NCI-H82 treated with DMSO at 0.1 percent for 48 hours (cell line): ENCODE results near the gene GLDN.
A peak's percentile ranks its signal among the peaks of the same experiment; 100 is the strongest.

Experiments used
- DNase-seq: peaks from one replicate; lab custom pipeline; 2025; ENCODE audit not compliant: unreplicated experiment; lab: John Stamatoyannopoulos, UW

Gene GLDN

GRCh38 chr15:51356147-51356546 is 14.7 kb downstream of the GLDN start:
- DNase-seq: no peak

- no peak for DNase-seq
Observed at GRCh38 chr15:51356983-51357382, 15.5 kb downstream of the GLDN start.

DNA sequence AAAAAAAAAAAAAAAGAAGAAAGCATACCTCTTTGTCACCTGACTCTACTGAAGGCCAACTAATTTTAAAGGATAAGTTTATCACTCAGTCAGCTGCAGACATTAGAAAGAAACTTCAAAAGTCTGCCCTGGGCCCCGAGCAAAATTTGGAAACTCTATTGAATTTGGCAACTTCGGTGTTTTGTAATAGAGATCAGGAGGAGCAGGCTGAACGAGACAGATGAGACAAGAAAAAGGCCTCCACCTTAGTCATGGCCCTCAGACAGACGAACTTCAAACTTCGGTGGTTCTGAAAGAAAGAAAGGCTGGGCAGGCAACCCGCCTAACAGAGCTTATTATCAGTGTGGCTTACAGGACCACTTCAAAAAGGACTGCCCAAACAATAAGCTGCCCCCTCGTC is 18.5 kb downstream of the GLDN start:
- DNase-seq: no peak

DNA sequence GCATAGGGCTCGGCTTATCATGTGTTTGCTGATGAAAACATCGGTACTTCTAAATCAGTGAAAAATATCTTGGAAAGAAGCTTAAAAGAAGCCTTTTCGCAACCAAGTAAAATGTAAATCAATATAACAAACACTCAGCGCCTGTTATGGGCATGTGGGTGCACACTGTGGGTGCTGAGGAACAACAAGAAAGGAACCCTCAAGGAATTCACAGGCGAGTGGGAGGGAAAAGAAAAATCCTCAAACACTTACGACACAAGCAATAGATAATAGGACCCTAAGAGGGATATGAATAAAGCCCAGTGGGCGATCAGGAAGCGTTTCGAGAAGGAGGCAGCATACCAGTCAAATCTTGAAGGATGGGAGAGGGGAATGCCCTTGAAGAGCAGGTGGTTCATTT is 21.9 kb downstream of the GLDN start:
- no peak for DNase-seq

DNA sequence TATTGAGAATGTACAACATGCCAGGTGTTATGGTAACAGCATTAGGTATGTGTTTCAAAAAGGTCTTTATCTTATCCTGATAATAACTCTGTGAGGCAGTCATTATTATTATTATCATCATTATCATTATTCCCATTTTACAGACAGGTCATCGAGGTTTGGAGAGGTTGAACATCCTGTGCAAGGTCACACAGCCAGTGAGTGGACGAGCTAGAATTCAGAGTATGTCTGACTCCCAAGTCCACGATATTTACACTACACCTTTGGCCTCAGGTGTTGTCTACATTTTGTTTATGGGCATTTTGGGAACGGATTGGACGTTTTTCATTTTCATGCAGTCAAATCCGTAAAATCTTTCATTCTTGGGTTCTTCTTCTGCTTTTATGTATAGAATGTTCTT is 24.0 kb downstream of the GLDN start:
- no peak for DNase-seq

GRCh38 chr15:51366071-51366470 is 24.6 kb downstream of the GLDN start:
- no peak for DNase-seq

GRCh38 chr15:51366920-51367319 is 25.5 kb downstream of the GLDN start:
- DNase-seq: no peak

DNA sequence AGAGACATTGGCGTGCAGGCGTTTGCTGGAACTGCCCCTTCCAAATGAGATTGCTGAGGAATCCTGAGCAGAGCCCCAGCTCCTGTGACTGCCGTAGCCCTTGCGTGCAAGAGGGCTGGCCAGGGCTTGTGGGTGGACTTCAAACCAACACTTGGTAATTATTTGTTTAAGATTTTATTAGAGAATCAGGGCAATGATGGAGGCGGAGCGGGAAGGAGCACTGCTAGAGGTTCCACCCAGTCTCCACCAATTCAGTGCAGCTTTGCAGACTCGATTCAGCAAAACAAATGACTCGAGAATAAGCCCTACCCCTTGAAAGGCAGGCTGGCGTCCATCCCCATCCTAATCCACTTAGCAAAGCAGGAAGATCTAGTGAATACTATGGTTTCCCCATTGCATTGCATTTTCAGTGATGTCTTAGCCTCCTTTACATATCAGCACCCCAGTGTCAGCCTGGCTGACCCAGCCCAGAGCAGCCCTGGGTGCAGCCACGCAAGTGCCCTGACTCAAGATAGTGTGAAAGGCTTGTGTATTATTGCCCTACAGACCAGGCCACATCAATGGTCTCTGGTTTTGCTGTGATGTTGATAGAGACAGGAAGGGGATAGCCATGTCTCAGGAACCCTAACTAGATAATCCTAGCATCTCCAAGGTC is 26.0 kb downstream of the GLDN start:
- DNase-seq: peak; percentile 34

GRCh38 chr15:51368307-51368706 is 26.9 kb downstream of the GLDN start:
- no peak for DNase-seq

GRCh38 chr15:51368751-51369450 is 27.4 kb downstream of the GLDN start:
- DNase-seq: no peak

DNA sequence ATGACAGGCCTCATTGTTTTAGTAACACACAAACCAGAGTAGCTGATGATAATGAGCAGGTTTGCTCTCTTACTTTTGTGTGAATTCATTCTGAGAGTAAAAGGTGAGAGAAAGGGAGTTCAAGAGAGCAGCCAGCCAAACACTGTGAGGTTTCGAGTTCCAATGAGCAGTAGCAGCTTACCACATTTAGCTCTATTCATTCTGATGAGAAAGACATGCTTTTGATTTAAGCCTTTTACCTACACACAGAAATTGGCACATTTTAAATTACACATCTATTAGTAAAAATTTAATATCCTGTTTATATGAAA is 28.0 kb downstream of the GLDN start:
- DNase-seq: no peak

DNA sequence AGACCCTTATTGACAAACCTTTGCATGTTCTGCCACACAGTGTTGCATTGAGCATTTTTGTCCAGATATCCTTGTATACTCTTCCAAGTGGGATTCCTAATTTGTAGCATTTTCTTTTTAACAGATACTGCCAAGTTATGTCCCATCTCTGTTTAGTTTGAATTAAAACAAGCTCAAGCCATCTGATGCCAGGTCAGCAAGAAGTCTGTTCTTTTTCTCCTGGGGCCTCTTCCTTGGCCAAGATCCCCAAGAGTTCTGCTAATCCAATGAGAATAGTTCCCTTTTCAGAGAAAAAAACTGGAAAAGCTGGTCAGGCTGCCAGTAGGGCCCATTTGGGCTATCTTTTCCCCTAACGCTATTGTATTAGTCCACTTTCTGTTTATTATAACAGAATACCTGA is 29.8 kb downstream of the GLDN start:
- DNase-seq: no peak

- DNase-seq: no peak
Observed at GRCh38 chr15:51374131-51374530, 32.7 kb downstream of the GLDN start.

GRCh38 chr15:51375966-51376640 is 34.6 kb downstream of the GLDN start:
- no peak for DNase-seq

DNA sequence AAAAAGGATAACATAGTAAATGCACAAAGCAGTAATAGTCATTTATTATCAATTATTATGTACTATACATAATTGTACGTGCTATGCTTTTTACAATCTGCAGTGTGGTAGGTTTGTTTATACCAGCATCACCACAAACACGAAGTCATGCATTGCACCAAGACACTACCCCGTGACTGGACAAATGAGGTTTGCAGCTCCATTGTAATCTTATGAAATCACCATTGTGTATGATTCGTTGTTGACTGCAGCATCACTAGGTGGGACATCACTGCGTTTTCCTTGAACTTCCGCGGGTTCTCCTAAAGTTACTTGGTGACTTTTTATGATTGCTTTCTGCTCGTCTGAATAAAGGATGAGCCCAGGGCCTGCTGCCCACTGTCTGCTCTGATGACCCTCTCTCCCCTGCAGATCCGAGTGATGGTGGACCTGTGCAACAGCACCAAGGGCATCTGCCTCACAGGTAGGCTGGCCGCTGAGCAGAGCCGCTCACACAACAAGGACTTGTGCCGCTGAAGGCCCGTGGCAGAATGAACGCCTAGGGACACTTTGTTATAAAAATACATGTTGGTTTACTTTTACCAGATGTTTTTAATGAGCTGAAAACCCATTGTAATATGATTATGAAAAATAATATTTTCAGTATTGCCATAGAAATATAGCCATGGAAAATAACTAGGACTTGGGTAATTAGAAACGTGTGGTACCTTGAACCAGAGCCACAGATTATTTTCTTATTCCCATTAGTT is 35.8 kb downstream of the GLDN start:
- DNase-seq: no peak

- no peak for DNase-seq
Observed at GRCh38 chr15:51378406-51378805, 37.0 kb downstream of the GLDN start.

- DNase-seq: no peak
Observed at GRCh38 chr15:51379390-51379789, 37.9 kb downstream of the GLDN start.

DNA sequence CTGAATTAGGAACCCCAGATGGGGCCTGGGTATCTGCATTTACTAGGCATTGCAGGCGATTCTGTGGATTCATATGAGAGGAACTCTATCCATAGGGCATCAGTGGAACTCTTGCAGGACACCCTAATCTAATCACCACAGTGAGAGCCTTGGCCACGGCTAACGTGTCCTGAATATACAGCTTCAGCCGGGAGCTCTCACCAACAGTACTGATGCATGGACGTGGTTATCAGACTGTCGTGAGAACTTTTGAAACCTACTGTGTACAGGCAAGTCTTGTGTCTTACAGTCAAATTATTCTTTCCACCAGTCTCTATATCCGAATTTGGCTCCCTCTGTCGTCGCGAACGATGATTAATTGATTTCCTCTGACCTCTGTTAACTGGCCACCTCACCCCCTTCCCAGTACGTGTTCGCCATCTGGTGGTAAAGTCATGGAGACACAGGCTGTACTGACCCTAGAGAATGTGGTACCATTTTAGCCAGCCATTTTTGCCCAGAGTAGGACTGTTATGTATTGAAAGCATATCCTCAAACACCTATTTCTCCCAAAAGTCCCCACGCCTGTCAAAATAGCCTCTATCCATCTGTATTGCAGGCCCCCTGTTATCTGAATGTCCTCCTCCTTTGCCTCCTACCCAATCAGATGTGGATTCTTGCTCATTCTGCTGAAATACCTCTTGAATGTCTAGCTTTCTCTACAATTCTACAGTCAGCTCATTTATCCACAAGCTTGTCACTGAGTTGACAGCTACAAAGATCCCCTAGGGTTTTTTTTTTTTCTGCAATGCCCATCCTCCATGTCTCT is 39.7 kb downstream of the GLDN start:
- DNase-seq: peak; percentile 67

DNA sequence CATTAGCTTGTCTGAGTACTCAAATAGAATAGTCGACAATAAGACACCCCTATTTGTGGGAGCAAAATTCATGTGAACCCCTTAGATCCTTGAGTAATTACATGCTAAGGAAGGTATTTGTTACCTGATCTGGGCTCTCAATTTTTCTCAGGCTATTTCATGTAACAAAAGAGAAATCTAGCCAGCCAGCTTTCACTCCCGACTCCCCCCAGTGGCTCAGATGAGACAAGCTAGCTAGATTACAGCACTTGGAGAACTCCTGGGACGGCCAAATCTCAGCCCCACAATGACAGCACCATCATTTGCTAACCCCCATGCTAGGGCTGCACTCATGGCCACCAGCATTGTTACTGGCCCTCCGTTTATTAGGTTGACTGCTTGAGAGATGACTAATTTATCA is 41.3 kb downstream of the GLDN start:
- no peak for DNase-seq

GRCh38 chr15:51386029-51386428 is 44.6 kb downstream of the GLDN start:
- no peak for DNase-seq

DNA sequence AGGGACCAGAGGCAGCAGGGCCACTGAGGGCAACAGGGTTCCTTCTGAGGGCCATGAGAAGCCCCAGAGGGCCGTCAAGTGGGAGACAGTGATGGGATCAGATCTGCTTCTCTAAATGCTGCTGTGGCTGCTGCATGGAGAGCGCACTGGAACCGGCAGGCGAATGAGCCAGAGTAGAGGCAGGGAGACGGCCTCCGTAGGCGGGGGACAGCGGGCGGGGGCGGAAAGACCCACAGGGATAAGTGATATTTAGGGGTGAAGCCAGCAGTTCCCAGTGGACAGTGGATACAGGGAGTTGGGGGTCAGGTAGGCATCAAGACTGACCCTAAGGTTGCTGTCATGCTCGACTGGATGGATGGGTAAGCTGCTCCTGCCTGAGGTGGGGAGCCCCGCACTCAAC is 45.0 kb downstream of the GLDN start:
- no peak for DNase-seq
